Activated CD8-positive, alpha-beta memory T cell treated with anti-CD3 and anti-CD28 coated beads, Interleukin-2, amount 50 U/mL, for 1 hour (primary cell): ENCODE data around the gene TSC22D4.

Source experiments
- DNase-seq: peaks from one replicate; pipeline ENCODE4 v3.0.0-alpha.2; 2020; ENCODE audit errors: extremely low read depth

The TSC22D4 gene

DNA sequence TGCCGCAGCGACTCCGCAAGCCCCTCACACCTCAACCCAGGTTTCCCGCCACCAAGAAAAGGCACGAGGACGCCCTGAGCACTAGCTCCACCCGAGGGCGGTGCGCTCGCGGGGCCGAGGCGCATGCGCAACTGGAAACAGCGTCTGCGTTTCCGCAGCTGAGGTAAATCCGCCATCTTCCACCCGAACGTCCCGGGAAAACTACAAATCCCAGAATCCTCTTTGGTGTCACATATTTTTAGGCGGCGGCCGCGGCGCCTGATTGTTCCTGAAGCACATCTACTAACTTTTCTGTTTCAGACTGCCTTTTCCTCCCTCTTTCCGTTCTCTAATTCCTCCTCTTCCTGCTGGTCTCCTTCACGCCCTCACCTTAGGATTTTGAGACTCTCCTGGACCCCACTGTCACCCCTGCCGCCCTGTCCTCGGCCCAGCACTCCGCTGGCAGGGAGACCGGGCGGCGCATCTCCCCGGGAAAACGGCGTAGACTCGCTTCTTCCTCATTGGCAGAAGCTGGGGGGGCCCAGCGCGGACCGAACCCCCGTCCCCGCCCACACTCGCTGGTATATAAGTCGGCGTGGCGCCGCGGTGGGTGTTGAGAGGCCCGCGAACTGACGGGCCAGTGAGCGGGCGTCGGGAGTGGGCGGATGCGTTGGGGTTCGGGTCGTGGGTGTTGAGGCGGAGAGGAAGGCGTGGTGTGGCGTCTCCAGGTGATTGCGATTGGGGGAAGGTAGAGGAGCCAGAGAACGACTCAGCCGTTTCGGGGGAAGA lies 50.6 kb downstream of the TSC22D4 start, which contains the start of gene ZCWPW1:
TSS of gene ZCWPW1 (minus strand) at position 505 of the 768 bp plus-strand sequence. CDS start 8,054 bp downstream, outside the sequence.
- DNase-seq: peak; percentile 92

DNA sequence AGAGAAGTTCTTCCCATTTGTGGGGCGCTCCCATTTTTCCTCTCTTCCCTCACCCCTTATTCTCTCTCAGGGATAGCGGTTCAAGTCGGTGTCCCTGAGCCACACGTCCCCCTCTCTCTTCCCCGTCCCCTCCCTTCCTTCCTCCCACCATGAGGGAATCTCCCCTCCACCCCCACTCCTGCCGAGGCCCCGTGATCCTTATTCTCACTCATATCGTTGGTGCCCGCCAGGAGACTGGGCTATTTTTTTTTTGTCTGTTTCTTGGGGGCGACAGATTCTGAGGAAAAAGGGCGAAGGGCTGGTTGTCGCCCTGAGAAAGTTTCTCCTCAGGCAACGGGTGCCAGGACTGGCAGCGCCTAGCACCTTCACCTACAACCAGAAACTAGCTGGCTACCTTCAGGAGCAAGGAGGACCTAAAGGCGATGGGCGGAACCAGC lies 51.2 kb downstream of the TSC22D4 start:
- DNase-seq: no peak

DNA sequence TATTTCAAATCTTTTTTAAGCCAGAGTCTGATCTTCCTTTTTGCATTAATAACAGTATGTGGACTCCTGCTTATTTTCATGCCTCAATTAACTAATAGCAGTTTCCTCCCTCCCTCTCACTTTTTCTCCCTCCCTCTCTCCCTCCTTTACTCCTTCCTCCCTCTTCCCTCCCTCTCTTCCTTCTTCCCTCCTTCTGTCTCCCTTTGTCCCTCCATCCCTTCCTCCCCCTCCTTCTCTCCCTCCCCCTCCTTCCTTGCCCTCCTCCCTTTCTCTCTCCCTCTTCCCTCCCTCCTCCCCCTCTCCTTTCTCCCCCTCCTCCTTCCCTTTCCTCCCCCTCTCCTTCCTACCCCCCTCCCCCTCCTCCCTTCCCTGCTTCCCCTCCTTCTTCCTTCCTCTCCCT lies 52.5 kb downstream of the TSC22D4 start:
- DNase-seq: no peak

DNA sequence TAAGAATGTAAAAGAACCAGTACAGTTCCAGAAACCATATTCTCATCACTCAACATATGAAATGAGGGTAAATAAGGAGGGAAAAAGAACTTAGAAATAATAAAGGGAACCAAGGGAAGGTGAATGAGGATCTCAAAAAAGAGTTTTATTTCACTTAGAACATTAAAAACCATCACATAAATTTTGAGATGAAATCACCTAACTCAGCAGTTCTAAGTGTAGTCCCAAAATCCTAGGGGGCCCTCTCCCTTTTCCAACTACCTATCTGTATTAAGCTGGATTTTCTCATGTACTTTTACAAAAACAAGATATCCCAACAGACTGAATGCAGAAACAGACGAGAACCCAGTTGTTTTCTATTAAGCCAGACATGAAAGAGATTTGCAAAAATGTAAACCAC lies 53.7 kb downstream of the TSC22D4 start:
- DNase-seq: no peak

DNA sequence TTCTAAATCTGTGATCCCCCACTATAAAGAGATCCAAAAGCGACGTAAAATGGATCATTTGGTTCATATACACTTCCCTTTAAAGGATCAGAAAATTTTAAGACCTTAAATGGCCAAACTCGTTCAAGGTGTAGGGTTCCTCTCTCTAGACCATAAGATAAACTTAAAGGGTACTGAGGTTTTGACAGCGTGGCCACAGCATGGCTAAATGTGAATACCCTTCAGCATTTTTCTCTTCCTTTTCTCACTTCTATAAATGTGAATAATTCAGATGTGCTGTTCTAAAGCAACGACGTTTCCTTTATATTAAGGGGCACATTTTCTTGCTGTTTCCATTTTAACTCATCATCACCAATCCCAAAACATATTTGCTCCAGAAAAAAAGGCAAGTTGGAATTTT lies 55.7 kb downstream of the TSC22D4 start:
- no peak for DNase-seq

DNA sequence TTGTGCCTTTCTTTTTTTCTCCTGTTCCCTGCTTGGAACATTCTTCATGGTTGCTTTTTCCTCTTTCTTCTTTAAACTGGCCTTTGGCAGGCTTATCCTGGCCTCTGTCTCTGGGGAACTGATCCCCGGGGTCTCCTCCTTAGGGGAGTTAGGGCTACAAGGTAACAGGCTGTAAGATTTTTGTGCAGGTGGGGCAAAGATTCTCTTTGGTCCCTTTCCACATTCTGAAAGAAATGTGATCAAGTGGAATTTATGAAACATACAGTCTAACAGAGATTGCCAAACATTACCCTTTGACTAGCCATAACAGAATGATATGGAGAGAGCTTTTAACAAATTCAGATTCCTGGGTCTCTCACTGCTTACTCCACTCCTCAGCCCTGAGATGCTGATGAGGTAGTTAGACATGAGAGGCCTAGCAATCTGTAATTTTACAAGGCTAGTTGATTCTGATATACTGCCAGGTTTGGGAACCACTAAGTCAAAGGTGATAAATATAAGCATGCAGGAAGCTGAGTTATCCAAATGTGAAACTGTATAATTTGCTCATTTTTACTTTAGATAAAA lies 59.3 kb downstream of the TSC22D4 start:
- DNase-seq: no peak

DNA sequence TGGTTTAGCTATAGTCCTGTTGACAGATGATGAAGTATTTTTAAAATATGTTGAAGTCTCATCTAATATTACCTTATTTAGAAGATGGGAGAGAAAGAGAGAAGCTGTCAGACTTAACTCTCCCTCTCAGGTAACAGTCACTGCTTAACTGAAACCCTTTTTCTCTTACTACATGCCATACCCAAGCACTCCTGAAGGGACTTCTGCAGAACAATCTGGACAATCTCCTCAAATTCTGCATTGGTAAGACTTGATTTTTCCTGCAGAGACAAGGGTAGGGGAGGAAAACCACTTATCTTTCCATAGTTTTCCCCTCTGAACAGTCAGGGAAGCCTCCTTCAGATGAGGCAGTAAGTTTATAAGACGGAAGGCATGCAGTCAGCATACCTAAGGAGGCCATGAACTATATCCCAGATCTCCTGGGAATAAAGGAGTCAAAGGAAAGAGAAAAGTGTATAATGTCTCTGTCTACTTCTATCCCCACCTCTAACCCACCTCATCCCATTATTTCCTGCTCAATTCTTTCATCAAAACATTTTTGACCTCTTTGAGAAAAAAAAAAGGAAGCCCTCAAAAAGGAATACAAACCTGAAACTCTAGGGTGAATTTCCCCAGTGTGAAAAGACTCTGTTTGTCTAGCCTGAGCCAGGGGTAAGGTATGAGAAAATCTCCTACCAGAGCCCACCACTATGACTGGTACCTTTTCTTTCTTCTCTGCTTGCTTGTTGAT lies 59.9 kb downstream of the TSC22D4 start:
- no peak for DNase-seq
